GM12878 (cell line): ENCODE measurements around the gene LDLRAD4. TPM values are rescaled to one million over a fixed set of nuclear protein-coding genes. Genes with fewer than 3 reads are reported as not detected.

Experiments
- ATAC-seq: fragments of 200-7000 bp; cut with Tn5 transposase; 3 replicates; pipeline ENCODE4 v1.9.1; 2020; ENCODE audit warnings: mild to moderate bottlenecking, moderate library complexity
- BruUV-seq: library from RNA; stranded (reverse); fragments of 400-500 nt; replicated peaks from 2 replicates; lab custom pipeline; 2021; lab: Mats Ljungman, UMichigan
- CTCF ChIA-PET: fragments of 300-600 bp; sonication (Branson Sonifier 250); formaldehyde crosslinking; extraction: SDS; loops from one replicate; lab custom pipeline; 2021; ENCODE audit warnings: inconsistent platforms; lab: Yijun Ruan, JAX
- POLR2A ChIA-PET: fragments of 350-600 bp; formaldehyde crosslinking; extraction: SDS; loops from one replicate; lab custom pipeline; 2021; ENCODE audit warnings: inconsistent platforms; lab: Charles Lee
- RAD21 ChIA-PET: fragments of 300-600 bp; sonication (Branson Sonifier 250); formaldehyde crosslinking; loops from one replicate; lab custom pipeline; 2023; ENCODE audit warnings: antibody characterized with exemption; ENCODE audit not compliant: unreplicated experiment; lab: Charles Lee
- SMC1A ChIA-PET: fragments of 300-600 bp; sonication (Branson Sonifier 250); formaldehyde crosslinking; loops from one replicate; lab custom pipeline; 2023; ENCODE audit not compliant: unreplicated experiment, uncharacterized antibody; lab: Charles Lee
- DNase-seq: peaks from one replicate; pipeline ENCODE4 v3.0.0-alpha.2; 2011; ENCODE audit warnings: low read depth, low spot score
- FAIRE-seq: peaks from 3 replicates; lab custom pipeline; 2011; peaks lifted over from hg19 to GRCh38; lab: Jason Lieb, UNC
- H2AFZ ChIP-seq: 2 replicates; pipeline ENCODE4 v1.6.0; 2011; ENCODE audit warnings: low read depth, low read length, control low read depth; ENCODE audit not compliant: control insufficient read depth
- H3K27ac ChIP-seq: 2 replicates; pipeline ENCODE4 v1.5.1; 2011; ENCODE audit warnings: control low read depth; ENCODE audit not compliant: control insufficient read depth, insufficient read depth
- H3K27me3 ChIP-seq, 2 experiments: replicated peaks in 1 of 2; 2 replicates each; pipeline versions ENCODE4 v1.6.0 to v1.6.1; 2011; ENCODE audit warnings: low read length in 1 of 2; ENCODE audit not compliant: control insufficient read depth in 2 of 2, insufficient read depth in 2 of 2
- H3K36me3 ChIP-seq, 2 experiments: 2 replicates each; pipeline ENCODE4 v1.5.1; 2011; ENCODE audit warnings: low read length in 1 of 2; ENCODE audit not compliant: control insufficient read depth in 2 of 2, insufficient read depth in 2 of 2
- H3K4me1 ChIP-seq: 2 replicates; pipeline ENCODE4 v1.6.1; 2011; ENCODE audit warnings: mild to moderate bottlenecking, low read length, moderate library complexity, mixed read lengths; ENCODE audit not compliant: control insufficient read depth, insufficient read depth
- H3K4me2 ChIP-seq: 2 replicates; pipeline ENCODE4 v1.6.0; 2011; ENCODE audit warnings: control low read depth; ENCODE audit not compliant: control insufficient read depth, insufficient read depth
- H3K4me3 ChIP-seq: fragments of 200-600 bp; sonication (generic); 2 replicates; pipeline ENCODE4 v1.5.1; 2016
- H3K79me2 ChIP-seq: 2 replicates; pipeline ENCODE4 v1.6.0; 2011; ENCODE audit warnings: low read length; ENCODE audit not compliant: control insufficient read depth, insufficient read depth
- H3K9ac ChIP-seq: 2 replicates; pipeline ENCODE4 v1.8.0; 2011; ENCODE audit warnings: low read length, control low read depth, mixed read lengths; ENCODE audit not compliant: control insufficient read depth, insufficient read depth
- H3K9me3 ChIP-seq: replicated peaks from 3 replicates; pipeline ENCODE4 v1.5.1; 2011; ENCODE audit warnings: mild to moderate bottlenecking, low read length; ENCODE audit not compliant: control insufficient read depth, insufficient read depth
- H4K20me1 ChIP-seq: 2 replicates; pipeline ENCODE4 v1.6.0; 2011; ENCODE audit not compliant: control insufficient read depth, insufficient read depth
- CHD2 ChIP-seq: IDR thresholded peaks from 2 replicates; pipeline ENCODE4 v1.6.1; 2011; ENCODE audit warnings: low read depth, low read length, improper control_type of control experiment, borderline replicate concordance
- DPF2 ChIP-seq: fragments of 450-650 bp; IDR thresholded peaks from 2 replicates; pipeline ENCODE4 v1.6.1; 2017; ENCODE audit warnings: mild to moderate bottlenecking
- ESRRA ChIP-seq: IDR thresholded peaks from 2 replicates; pipeline ENCODE4 v1.6.1; 2012; ENCODE audit warnings: mild to moderate bottlenecking, low read length, improper control_type of control experiment
- EZH2 ChIP-seq: IDR thresholded peaks from 2 replicates; pipeline ENCODE4 v1.6.1; 2012; ENCODE audit warnings: low read depth, mild to moderate bottlenecking, control low read depth, inconsistent platforms, low read length, borderline replicate concordance; ENCODE audit not compliant: control insufficient read depth
- RCOR1 ChIP-seq: conservative IDR thresholded peaks from 2 replicates; pipeline ENCODE4 v1.6.1; 2012; ENCODE audit warnings: low read depth, low read length, improper control_type of control experiment
- TCF12 ChIP-seq: IDR thresholded peaks from 2 replicates; pipeline ENCODE4 v1.6.1; 2011; ENCODE audit warnings: low read depth, mild to moderate bottlenecking, low read length
- TCF3 ChIP-seq: IDR thresholded peaks from 2 replicates; pipeline ENCODE4 v1.6.1; 2012; ENCODE audit warnings: low read depth, mild to moderate bottlenecking, low read length, borderline replicate concordance; ENCODE audit not compliant: insufficient read depth
- ZNF207 ChIP-seq: fragments of 450-650 bp; IDR thresholded peaks from 2 replicates; pipeline ENCODE4 v1.6.1; 2014; ENCODE audit warnings: antibody characterized with exemption, mild to moderate bottlenecking, borderline replicate concordance
- WGBS: methylation state at CpG from one replicate; pipeline ENCODE4 v1.1.6; 2016; ENCODE audit warnings: low lambda C conversion rate; ENCODE audit not compliant: insufficient replicate concordance, insufficient coverage; ENCODE audit errors: missing lambda C conversion rate; 5-methylcytosine and 5-hydroxymethylcytosine counted together
- in situ Hi-C: fragments of 300-500 bp; cut with MboI; formaldehyde crosslinking; loops from 9 replicates; pipeline ENCODE4 v1.14.3; 2018; ENCODE audit warnings: mixed read lengths
- intact Hi-C: fragments of 100-400 bp; cut with micrococcal nuclease; formaldehyde crosslinking; loops from one replicate; pipeline ENCODE4 v1.14.2; 2022; ENCODE audit not compliant: unreplicated experiment
- polyA plus RNA-seq, 11 experiments: library from polyadenylated mRNA; depleted of rRNA in 4 of 11; unstranded in 6 of 11; stranded (reverse) in 5 of 11; fragments of >200 nt; fragmentation: Nextera tagmentation in 4 of 11; fragmentation: Illumina TruSeq in 1 of 11; extraction: Ambion mirVana in 4 of 11; extraction: Trizol in 1 of 11; gene quantifications; 1 replicate in 1 of 11; 2 replicates in 10 of 11; pipeline versions ENCODE4 v1.2.1 to v1.2.3, GENCODE V29; 2011 to 2016; ENCODE audit warnings: inconsistent platforms in 2 of 11, missing spikeins in 2 of 11, low read depth in 1 of 11
- total RNA-seq, 4 experiments: library from RNA; depleted of rRNA in 3 of 4; stranded (reverse); fragments of >200 nt in 3 of 4; fragmentation: Illumina TruSeq in 1 of 4; extraction: Trizol in 1 of 4; gene quantifications; 2 replicates each; pipeline versions ENCODE4 v1.2.1 to v1.2.3, GENCODE V29; 2013 to 2021
- TF ChIP-seq, protein P1 (sequence below): fragments of 450-650 bp; conservative IDR thresholded peaks from 2 replicates; pipeline ENCODE4 v1.6.1; 2017; ENCODE audit warnings: mild to moderate bottlenecking, moderate library complexity

LDLRAD4 gene
- total and polyA plus RNA-seq, 10 of the 15 experiments (the other 5 are each of a cell fraction or from before 2014, with no cell fraction given) = 2.7 to 16.8 (median 11.2) TPM

- ChIA-PET POLR2A (no interaction called here), CTCF (no interaction called here), SMC1A (no interaction called here), RAD21 (no interaction called here)
- H3K79me2 ChIP-seq = no peaks in the 10 kb centered on the region
- H3K9ac ChIP-seq = no peak overlapping the region
- H4K20me1 ChIP-seq = no peaks in the 10 kb centered on the region
- H3K27ac ChIP-seq = no peak overlapping the region
- DNase-seq (no peak), ATAC-seq (no peak), FAIRE-seq (no peak)
- H3K4me1 ChIP-seq = peaks cover 23% of the 10 kb centered on the region
- in situ Hi-C loops = no loop called here
- H2AFZ ChIP-seq = no peak overlapping the region
- no peak overlapping the region for H3K4me3 ChIP-seq
- WGBS = 92% methylated on average over 16 of the region's 16 CpGs
- TF ChIP-seq ZNF207 (no peak), EZH2 (no peak), DPF2 (no peak), RCOR1 (no peak), ESRRA (no peak), TCF12 (no peak), TCF3 (no peak), CHD2 (no peak)
- TF ChIP-seq, protein P1, sequence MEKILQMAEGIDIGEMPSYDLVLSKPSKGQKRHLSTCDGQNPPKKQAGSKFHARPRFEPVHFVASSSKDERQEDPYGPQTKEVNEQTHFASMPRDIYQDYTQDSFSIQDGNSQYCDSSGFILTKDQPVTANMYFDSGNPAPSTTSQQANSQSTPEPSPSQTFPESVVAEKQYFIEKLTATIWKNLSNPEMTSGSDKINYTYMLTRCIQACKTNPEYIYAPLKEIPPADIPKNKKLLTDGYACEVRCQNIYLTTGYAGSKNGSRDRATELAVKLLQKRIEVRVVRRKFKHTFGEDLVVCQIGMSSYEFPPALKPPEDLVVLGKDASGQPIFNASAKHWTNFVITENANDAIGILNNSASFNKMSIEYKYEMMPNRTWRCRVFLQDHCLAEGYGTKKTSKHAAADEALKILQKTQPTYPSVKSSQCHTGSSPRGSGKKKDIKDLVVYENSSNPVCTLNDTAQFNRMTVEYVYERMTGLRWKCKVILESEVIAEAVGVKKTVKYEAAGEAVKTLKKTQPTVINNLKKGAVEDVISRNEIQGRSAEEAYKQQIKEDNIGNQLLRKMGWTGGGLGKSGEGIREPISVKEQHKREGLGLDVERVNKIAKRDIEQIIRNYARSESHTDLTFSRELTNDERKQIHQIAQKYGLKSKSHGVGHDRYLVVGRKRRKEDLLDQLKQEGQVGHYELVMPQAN = no peak
- H3K4me2 ChIP-seq = no peak overlapping the region
- no peaks in the 10 kb centered on the region for H3K36me3 ChIP-seq
- BruUV-seq = no TSS peak
- H3K9me3 ChIP-seq = no peaks in the 10 kb centered on the region
- intact Hi-C loops = no loop called here
- no peaks in the 10 kb centered on the region; a peak in 1 of 4 replicates for H3K27me3 ChIP-seq
Measured at GRCh38 chr18:13370995-13371625, 152.6 kb downstream of the LDLRAD4 start.
